Inflammatory macrophage treated with lipopolysaccharide for 1 hour (primary cell): ENCODE measurements around the gene KRTCAP3.
"Not testable (repeated sequence)": the region's sequence is repeated elsewhere in the genome, so short reads cannot be mapped to it uniquely, and the experiment has no call there.

ENCODE experiments used
- DNase-seq, 2 donors: peaks; one replicate each; pipeline ENCODE4 v3.0.0-alpha.2; 2020 to 2022

KRTCAP3 gene

GRCh38 chr2:27441958-27442919 is at the start of gene KRTCAP3:
Gene KRTCAP3, plus strand, starts transcription at chr2:27442381. Its CDS starts 32 bp downstream, at chr2:27442413.
- DNase-seq: no peak

- DNase-seq: no peak
Observed at GRCh38 chr2:27393225-27393624, 49.0 kb upstream of the KRTCAP3 start.

GRCh38 chr2:27398962-27399361 is 43.2 kb upstream of the KRTCAP3 start:
- no peak for DNase-seq

GRCh38 chr2:27400348-27401135 is 41.6 kb upstream of the KRTCAP3 start:
- DNase-seq: no peak

GRCh38 chr2:27407798-27408491 is 34.2 kb upstream of the KRTCAP3 start:
- peak in 1 of 2 donors; percentile 31 for DNase-seq

GRCh38 chr2:27408601-27409320 is 33.4 kb upstream of the KRTCAP3 start:
- DNase-seq: peak in 1 of 2 donors; percentile 17

GRCh38 chr2:27409321-27410073 is 32.7 kb upstream of the KRTCAP3 start, which contains the start of gene PPM1G:
Gene PPM1G, minus strand, starts transcription at chr2:27409591. Its CDS starts 169 bp downstream, at chr2:27409422.
- DNase-seq: peak; percentile 91 to 94

GRCh38 chr2:27412419-27413152 is 29.6 kb upstream of the KRTCAP3 start:
- no peak for DNase-seq

GRCh38 chr2:27416151-27416550 is 26.0 kb upstream of the KRTCAP3 start:
- no peak for DNase-seq

GRCh38 chr2:27420996-27421395 is 21.2 kb upstream of the KRTCAP3 start:
- DNase-seq: no peak

- DNase-seq: no peak
Observed at GRCh38 chr2:27421660-27422250, 20.4 kb upstream of the KRTCAP3 start.

- DNase-seq: no peak
Observed at GRCh38 chr2:27422958-27423357, 19.2 kb upstream of the KRTCAP3 start.

- DNase-seq: not testable (repeated sequence)
Observed at GRCh38 chr2:27425039-27425438, 17.1 kb upstream of the KRTCAP3 start.

- DNase-seq: peak in 1 of 2 donors; percentile 2
Observed at GRCh38 chr2:27427863-27428212, 14.3 kb upstream of the KRTCAP3 start.

- peak; percentile 90 to 92 for DNase-seq
Observed at GRCh38 chr2:27428213-27428977, 13.8 kb upstream of the KRTCAP3 start, which contains the start of gene NRBP1. Gene NRBP1, plus strand, starts transcription at chr2:27428631. Its CDS starts 4,643 bp downstream, at chr2:27433274.

- peak; percentile 79 to 83 for DNase-seq
Observed at GRCh38 chr2:27428978-27429541, 13.1 kb upstream of the KRTCAP3 start.

- DNase-seq: peak; percentile 77 to 88
Observed at GRCh38 chr2:27431395-27431794, 10.8 kb upstream of the KRTCAP3 start.

GRCh38 chr2:27435628-27436027 is 6.6 kb upstream of the KRTCAP3 start:
- no peak for DNase-seq
